Mesodermal cell (in vitro differentiated cells): ENCODE results near the gene NOL4L.
"Not testable (repeated sequence)": the region's sequence is repeated elsewhere in the genome, so short reads cannot be mapped to it uniquely, and the experiment has no call there.

Experiments
- H3K27ac ChIP-seq: 2 replicates; pipeline ENCODE4 v1.7.0; 2013; ENCODE audit warnings: mild to moderate bottlenecking, low read depth, low read length, moderate library complexity; ENCODE audit not compliant: severe bottlenecking
- H3K36me3 ChIP-seq: 2 replicates; pipeline ENCODE4 v1.7.1; 2013; ENCODE audit warnings: mild to moderate bottlenecking, low read length, moderate library complexity; ENCODE audit not compliant: control insufficient read depth, insufficient read depth
- H3K4me1 ChIP-seq: one replicate; pipeline ENCODE4 v1.7.1; 2013; ENCODE audit warnings: mild to moderate bottlenecking, low read length; ENCODE audit not compliant: insufficient read depth, control insufficient read depth, poor library complexity, severe bottlenecking
- H3K4me3 ChIP-seq: 2 replicates; pipeline ENCODE4 v1.7.0; 2013; ENCODE audit warnings: low read length, control low read depth, mild to moderate bottlenecking; ENCODE audit not compliant: insufficient read depth, poor library complexity, severe bottlenecking; ENCODE audit errors: extremely low read depth
- H3K9me3 ChIP-seq: 2 replicates; pipeline ENCODE4 v1.7.1; 2013; ENCODE audit warnings: mild to moderate bottlenecking, low read length, moderate library complexity; ENCODE audit not compliant: control insufficient read depth
- WGBS, 2 experiments: methylation state at CpG; one replicate each; pipeline ENCODE4 v1.1.5; 2013; ENCODE audit warnings: missing lambda C conversion rate in 2 of 2; ENCODE audit not compliant: insufficient coverage in 2 of 2; 5-methylcytosine and 5-hydroxymethylcytosine counted together

Gene NOL4L

GRCh38 chr20:32581839-32582658, 3.1 kb downstream of the NOL4L start:
- no peak overlapping the region for H3K27ac ChIP-seq
- H3K36me3 ChIP-seq, result no peaks in the 10 kb centered on the region
- peaks cover 19% of the 10 kb centered on the region for H3K4me1 ChIP-seq
- H3K4me3 ChIP-seq, result no peak overlapping the region
- no peaks in the 10 kb centered on the region for H3K9me3 ChIP-seq
- WGBS, 2 experiments, result 67 to 74% methylated on average over 10 to 16 of the region's 20 CpGs

GRCh38 chr20:32580970-32581838, 3.9 kb downstream of the NOL4L start:
- no peaks in the 10 kb centered on the region for H3K36me3 ChIP-seq

GRCh38 chr20:32580219-32580969, 4.7 kb downstream of the NOL4L start:
- H3K4me1 ChIP-seq, result peaks cover 20% of the 10 kb centered on the region
- no peaks in the 10 kb centered on the region for H3K9me3 ChIP-seq
- no peak overlapping the region for H3K27ac ChIP-seq
- 91 to 97% methylated on average over 18 of the region's 21 CpGs for WGBS, 2 experiments
- H3K36me3 ChIP-seq, result no peaks in the 10 kb centered on the region
- H3K4me3 ChIP-seq, result no peak overlapping the region

More at GRCh38 chr20:32580970-32581838, 3.9 kb downstream of the NOL4L start:
- Histone ChIP-seq H3K4me1 (peaks cover 19% of the 10 kb centered on the region), H3K9me3 (no peaks in the 10 kb centered on the region), H3K4me3 (no peak overlapping the region), H3K27ac (no peak overlapping the region)
- WGBS, 2 experiments, result 55 to 58% methylated on average over 9 to 10 of the region's 19 CpGs

GRCh38 chr20:32578840-32579390, 6.2 kb downstream of the NOL4L start:
- Histone ChIP-seq H3K4me1 (peaks cover 31% of the 10 kb centered on the region), H3K36me3 (no peaks in the 10 kb centered on the region), H3K27ac (no peak overlapping the region), H3K4me3 (no peak overlapping the region), H3K9me3 (no peaks in the 10 kb centered on the region)
- WGBS, 2 experiments, result 94 to 98% methylated on average over 9 to 11 of the region's 12 CpGs

- 30 to 45% methylated on average over 1 of the region's 3 CpGs for WGBS, 2 experiments
- peaks cover 31% of the 10 kb centered on the region for H3K4me1 ChIP-seq
Measured at GRCh38 chr20:32578062-32578461, 7.1 kb downstream of the NOL4L start.

GRCh38 chr20:32577657-32578056, 7.5 kb downstream of the NOL4L start:
- Histone ChIP-seq H3K4me3 (no peak overlapping the region), H3K4me1 (peaks cover 29% of the 10 kb centered on the region), H3K36me3 (no peaks in the 10 kb centered on the region), H3K9me3 (no peaks in the 10 kb centered on the region), H3K27ac (no peak overlapping the region)
- 90 to 96% methylated on average over 2 to 3 of the region's 4 CpGs for WGBS, 2 experiments

More at GRCh38 chr20:32578062-32578461, 7.1 kb downstream of the NOL4L start:
- not testable (repeated sequence) for H3K9me3 ChIP-seq, H3K4me3 ChIP-seq, H3K27ac ChIP-seq, H3K36me3 ChIP-seq

- H3K27ac ChIP-seq, result no peak overlapping the region
- peaks cover 26% of the 10 kb centered on the region for H3K4me1 ChIP-seq
- H3K9me3 ChIP-seq, result no peaks in the 10 kb centered on the region
- no peaks in the 10 kb centered on the region for H3K36me3 ChIP-seq
- no peak overlapping the region for H3K4me3 ChIP-seq
- 74 to 87% methylated on average over 6 to 7 of the region's 7 CpGs for WGBS, 2 experiments
Measured at GRCh38 chr20:32577023-32577422, 8.1 kb downstream of the NOL4L start.

- WGBS, 2 experiments, result 80 to 96% methylated on average over 7 to 12 of the region's 12 CpGs
- Histone ChIP-seq H3K27ac (no peak overlapping the region), H3K4me1 (peaks cover 21% of the 10 kb centered on the region), H3K4me3 (no peak overlapping the region), H3K36me3 (no peaks in the 10 kb centered on the region), H3K9me3 (no peaks in the 10 kb centered on the region)
Measured at GRCh38 chr20:32576560-32576959, 8.6 kb downstream of the NOL4L start.

- H3K36me3 ChIP-seq, result no peaks in the 10 kb centered on the region
- H3K27ac ChIP-seq, result no peak overlapping the region
- no peak overlapping the region for H3K4me3 ChIP-seq
- H3K9me3 ChIP-seq, result no peaks in the 10 kb centered on the region
- peaks cover 14% of the 10 kb centered on the region for H3K4me1 ChIP-seq
- 88 to 93% methylated on average over 3 to 5 of the region's 5 CpGs for WGBS, 2 experiments
Measured at GRCh38 chr20:32575805-32576204, 9.3 kb downstream of the NOL4L start.

GRCh38 chr20:32575227-32575581, 9.9 kb downstream of the NOL4L start:
- Histone ChIP-seq H3K4me1 (peaks cover 18% of the 10 kb centered on the region), H3K27ac (no peak overlapping the region), H3K36me3 (no peaks in the 10 kb centered on the region), H3K9me3 (no peaks in the 10 kb centered on the region), H3K4me3 (no peak overlapping the region)
- 91 to 92% methylated on average over 9 of the region's 9 CpGs for WGBS, 2 experiments
